K562 (cell line): ENCODE results near the gene FMN1. TPM values are rescaled to one million over a fixed set of nuclear protein-coding genes. Genes with fewer than 3 reads are reported as not detected.

ENCODE experiments used
- ATAC-seq: fragments of 200-7000 bp; cut with Tn5 transposase; 3 replicates; pipeline ENCODE4 v1.9.1; 2020; ENCODE audit warnings: moderate library complexity
- BruUV-seq: library from RNA; stranded (reverse); fragments of 400-500 nt; replicated peaks from 2 replicates; lab custom pipeline; 2021; lab: Mats Ljungman, UMichigan
- CTCF ChIA-PET: fragments of 300-600 bp; formaldehyde crosslinking; extraction: SDS; loops from one replicate; lab custom pipeline; 2021; ENCODE audit warnings: low intra/inter-chr PET ratio; lab: Yijun Ruan, JAX
- POLR2A ChIA-PET: fragments of 300-600, 350-650 bp; sonication (Branson Sonifier 250); formaldehyde crosslinking; extraction: SDS; loops from one replicate; lab custom pipeline; 2021; ENCODE audit warnings: antibody characterized with exemption, inconsistent platforms; lab: Yijun Ruan, JAX
- DNase-seq, 4 experiments: peaks; one replicate each; pipeline versions ENCODE4 v3.0.0 to v3.0.0-alpha.2; 2011 to 2018; ENCODE audit warnings: low spot score in 3 of 4, mixed read lengths in 3 of 4; ENCODE audit errors: extremely low read depth in 1 of 4
- FAIRE-seq: peaks from 2 replicates; lab custom pipeline; 2011; peaks lifted over from hg19 to GRCh38; lab: Jason Lieb, UNC
- H2AFZ ChIP-seq: 2 replicates; pipeline ENCODE4 v1.6.0; 2011; ENCODE audit warnings: low read depth, low read length, control low read depth, inconsistent platforms
- H3K27ac ChIP-seq: fragments of 200-600 bp; 3 replicates; pipeline ENCODE4 v1.8.0; 2011; ENCODE audit warnings: low read depth, mild to moderate bottlenecking, control low read depth, inconsistent platforms, low read length, moderate library complexity, mixed read lengths; ENCODE audit errors: extremely low read depth
- H3K27me3 ChIP-seq, 2 experiments: fragments of 300-600 bp in 1 of 2; 2 replicates in 1 of 2; 3 replicates in 1 of 2; pipeline versions ENCODE4 v1.6.0 to v1.8.0; 2011; ENCODE audit warnings: inconsistent platforms in 2 of 2, low read length in 2 of 2, mild to moderate bottlenecking in 1 of 2, mixed read lengths in 1 of 2, moderate library complexity in 1 of 2; ENCODE audit not compliant: control insufficient read depth in 2 of 2, insufficient read depth in 2 of 2
- H3K36me3 ChIP-seq: fragments of 300-600 bp; 3 replicates; pipeline ENCODE4 v1.8.0; 2011; ENCODE audit warnings: mild to moderate bottlenecking, low read length, inconsistent platforms; ENCODE audit not compliant: control insufficient read depth, insufficient read depth
- H3K4me1 ChIP-seq, 2 experiments: fragments of 200-600 bp in 1 of 2; replicated peaks in 1 of 2; 2 replicates in 1 of 2; 3 replicates in 1 of 2; pipeline versions ENCODE4 v1.5.1 to v1.8.0; 2011; ENCODE audit warnings: inconsistent platforms in 2 of 2, low read length in 2 of 2, mild to moderate bottlenecking in 1 of 2, mixed read lengths in 1 of 2, moderate library complexity in 1 of 2; ENCODE audit not compliant: control insufficient read depth in 2 of 2, insufficient read depth in 2 of 2
- H3K4me2 ChIP-seq: 2 replicates; pipeline ENCODE4 v1.6.1; 2011; ENCODE audit warnings: low read length, control low read depth, inconsistent platforms, mixed read lengths; ENCODE audit not compliant: insufficient read depth
- H3K4me3 ChIP-seq: fragments of 200-600 bp; sonication (generic), shearing (Covaris generic); 2 replicates; pipeline ENCODE4 v1.5.1; 2016; ENCODE audit warnings: control low read depth, inconsistent platforms
- H3K79me2 ChIP-seq: fragments of 200-600 bp; 3 replicates; pipeline ENCODE4 v1.8.0; 2011; ENCODE audit warnings: low read length, inconsistent platforms; ENCODE audit not compliant: control insufficient read depth, insufficient read depth
- H3K9ac ChIP-seq, 2 experiments: 2 replicates each; pipeline versions ENCODE4 v1.6.0 to v1.6.1; 2011; ENCODE audit warnings: low read depth in 2 of 2, low read length in 2 of 2, control low read depth in 1 of 2, inconsistent platforms in 1 of 2, mild to moderate bottlenecking in 1 of 2, mixed read lengths in 1 of 2; ENCODE audit not compliant: insufficient read depth in 1 of 2
- H3K9me1 ChIP-seq: one replicate; pipeline ENCODE4 v1.6.0; 2011; ENCODE audit warnings: inconsistent platforms, mild to moderate bottlenecking, low read length, moderate library complexity; ENCODE audit not compliant: control insufficient read depth, insufficient read depth
- H3K9me3 ChIP-seq: replicated peaks from 2 replicates; pipeline ENCODE4 v1.5.1; 2011; ENCODE audit warnings: low read depth, low read length, inconsistent platforms; ENCODE audit not compliant: control insufficient read depth, insufficient read depth
- H4K20me1 ChIP-seq: replicated peaks from 2 replicates; pipeline ENCODE4 v1.6.1; 2011; ENCODE audit warnings: low read length, inconsistent platforms, mixed read lengths; ENCODE audit not compliant: control insufficient read depth, insufficient read depth
- EHMT2 ChIP-seq: fragments of 450-650 bp; IDR thresholded peaks from 2 replicates; pipeline ENCODE4 v1.6.1; 2018; ENCODE audit warnings: antibody characterized with exemption
- KLF1 ChIP-seq: fragments of 450-650 bp; IDR thresholded peaks from 2 replicates; pipeline ENCODE4 v1.6.1; 2016; ENCODE audit warnings: missing genetic modification characterization, missing compliant biosample characterization
- MITF ChIP-seq: IDR thresholded peaks from 2 replicates; pipeline ENCODE4 v1.6.1; 2014; ENCODE audit warnings: antibody characterized with exemption
- POLR2AphosphoS5 ChIP-seq: IDR thresholded peaks from 2 replicates; pipeline ENCODE4 v1.6.1; 2011; ENCODE audit warnings: mild to moderate bottlenecking, low read depth, low read length, moderate library complexity; ENCODE audit not compliant: control insufficient read depth, insufficient read depth
- POLR2B ChIP-seq: fragments of 450-650 bp; IDR thresholded peaks from 2 replicates; pipeline ENCODE4 v1.6.1; 2018; ENCODE audit warnings: low read depth; ENCODE audit not compliant: partially characterized antibody
- POU5F1 ChIP-seq: fragments of 150-350 bp; IDR thresholded peaks from 2 replicates; pipeline ENCODE4 v1.6.1; 2014; ENCODE audit warnings: borderline replicate concordance, low read length, low read depth, mild to moderate bottlenecking; ENCODE audit not compliant: partially characterized antibody
- STAT5A ChIP-seq: IDR thresholded peaks from 2 replicates; pipeline ENCODE4 v1.6.1; 2012; ENCODE audit warnings: low read length, inconsistent platforms, borderline replicate concordance
- TCF7L2 ChIP-seq: fragments of 150-350 bp; IDR thresholded peaks from 2 replicates; pipeline ENCODE4 v1.6.1; 2016; ENCODE audit warnings: low read depth, mild to moderate bottlenecking, low read length, moderate library complexity
- TGIF2 ChIP-seq: sonication (generic); formaldehyde crosslinking; IDR thresholded peaks from 2 replicates; pipeline ENCODE4 v1.8.1; 2022; ENCODE audit warnings: mild to moderate bottlenecking, missing genetic modification reagents, moderate library complexity
- ZNF274 ChIP-seq: IDR thresholded peaks from 2 replicates; pipeline ENCODE4 v1.6.1; 2011; ENCODE audit warnings: low read depth, mild to moderate bottlenecking, low read length, moderate library complexity, borderline replicate concordance
- ZNF277 ChIP-seq: fragments of 250-450 bp; sonication (Bioruptor Pico); IDR thresholded peaks from 2 replicates; pipeline ENCODE4 v1.8.0; 2022; ENCODE audit warnings: inconsistent platforms, mild to moderate bottlenecking, moderate library complexity, borderline replicate concordance
- ZNF395 ChIP-seq: fragments of 200-800 bp; sonication (Bioruptor generic); IDR thresholded peaks from 2 replicates; pipeline ENCODE4 v1.6.1; 2017; ENCODE audit warnings: missing genetic modification characterization, missing compliant biosample characterization
- ZNF75A ChIP-seq: fragments of 450-650 bp; formaldehyde crosslinking; IDR thresholded peaks from 2 replicates; pipeline ENCODE4 v1.4.0; 2020; ENCODE audit warnings: mild to moderate bottlenecking
- WGBS: fragments of 100-300 bp; shearing (Covaris generic); methylation state at CpG from one replicate; pipeline ENCODE4 v1.1.6; 2016; ENCODE audit warnings: low coverage, mixed read lengths; ENCODE audit not compliant: insufficient coverage; ENCODE audit errors: missing lambda C conversion rate; 5-methylcytosine and 5-hydroxymethylcytosine counted together
- in situ Hi-C: fragments of 300-500 bp; cut with MboI; formaldehyde crosslinking; loops from 4 replicates; pipeline ENCODE4 v1.15.0; 2018; ENCODE audit warnings: inconsistent platforms, mixed read lengths
- intact Hi-C: fragments of 100-400 bp; cut with micrococcal nuclease; formaldehyde crosslinking; loops from 2 replicates; pipeline ENCODE4 v1.14.2; 2022
- polyA plus RNA-seq, 8 experiments: library from polyadenylated mRNA; depleted of rRNA in 4 of 8; stranded (reverse) in 5 of 8; unstranded in 3 of 8; fragments of >200 nt; fragmentation: Nextera tagmentation in 2 of 8; fragmentation: Illumina TruSeq in 1 of 8; extraction: Ambion mirVana in 2 of 8; extraction: Trizol in 1 of 8; gene quantifications; 2 replicates each; pipeline versions ENCODE4 v1.2.1 to v1.2.3, GENCODE V29; 2011 to 2014; ENCODE audit warnings: inconsistent platforms in 1 of 8, missing spikeins in 1 of 8
- total RNA-seq, 7 experiments: library from RNA; depleted of rRNA in 6 of 7; stranded (reverse); fragments of >200 nt in 6 of 7; fragmentation: Illumina TruSeq in 2 of 7; extraction: Trizol in 2 of 7; gene quantifications; 2 replicates each; pipeline versions ENCODE4 v1.2.1 to v1.2.3, GENCODE V29; 2011 to 2021; ENCODE audit warnings: low replicate concordance in 1 of 7

FMN1 gene
- total and polyA plus RNA-seq, 9 of the 15 experiments (the other 6 are each of a cell fraction or from before 2014, with no cell fraction given), result 0.03 to 0.07 (median 0.04) TPM; not detected in 6

GRCh38 chr15:32829436-32829835 is 365.1 kb downstream of the FMN1 start:
- no peak overlapping the region for H2AFZ ChIP-seq
- WGBS, result 0% methylated on average over 2 of the region's 2 CpGs
- POLR2A ChIA-PET, result interaction anchor here (1.9 kb wide), 1 partner anchor 10 kb away, joined by 3 read pairs; no protein-coding TSS in a partner anchor
- no peak overlapping the region for H3K4me2 ChIP-seq
- no peak overlapping the region for H3K9ac ChIP-seq
- H3K9me1 ChIP-seq, result no peaks in the 10 kb centered on the region
- no peaks in the 10 kb centered on the region for H3K4me1 ChIP-seq
- no TSS peak for BruUV-seq
- H3K36me3 ChIP-seq, result no peaks in the 10 kb centered on the region
- TF ChIP-seq ZNF395 (CRISPR knock-in tag) (no peak), ZNF277 (CRISPR knock-in tag) (no peak), TGIF2 (CRISPR knock-in tag) (no peak), ZNF75A (CRISPR knock-in tag) (no peak), POLR2AphosphoS5 (no peak), STAT5A (no peak), KLF1 (tag) (no peak), ZNF274 (no peak), TCF7L2 (no peak), EHMT2 (no peak), POU5F1 (no peak), POLR2B (no peak), MITF (no peak)
- DNase-seq (no peak), ATAC-seq (no peak), FAIRE-seq (no peak)
- in situ Hi-C loops (no loop called here), intact Hi-C loops (no loop called here)
- H3K79me2 ChIP-seq, result no peaks in the 10 kb centered on the region
- no peak overlapping the region for H3K4me3 ChIP-seq
- H3K9me3 ChIP-seq, result no peaks in the 10 kb centered on the region
- peaks cover 2 to 15% of the 10 kb centered on the region in 2 experiments; a peak in 2 of 5 replicates for H3K27me3 ChIP-seq
- H3K27ac ChIP-seq, result no peak overlapping the region
- H4K20me1 ChIP-seq, result no peaks in the 10 kb centered on the region
- CTCF ChIA-PET, result no interaction called here
